HG02970 (cell line): ENCODE results near the gene SUMO1.
"Not testable (repeated sequence)": the region's sequence is repeated elsewhere in the genome, so short reads cannot be mapped to it uniquely, and the experiment has no call there.

Source experiments
- ATAC-seq: cut with Tn5 transposase; IDR thresholded peaks from one replicate; pipeline ENCODE4 v1.9.1; 2021; ENCODE audit warnings: mild to moderate bottlenecking, moderate library complexity, moderate number of reproducible peaks; ENCODE audit not compliant: unreplicated experiment, low FRiP score

SUMO1 gene

GRCh38 chr2:202238234-202239197 is at the start of gene SUMO1:
Gene SUMO1, minus strand, starts transcription at chr2:202238597. Its CDS starts 146 bp downstream, at chr2:202238451.
- peak; percentile 83 for ATAC-seq

- no peak for ATAC-seq
These were observed 48.2 kb upstream of the SUMO1 start for GRCh38 chr2:202286595-202286994.

- no peak for ATAC-seq
These were observed 40.5 kb upstream of the SUMO1 start for GRCh38 chr2:202278944-202279343.

GRCh38 chr2:202278036-202278760 is 39.8 kb upstream of the SUMO1 start:
- no peak for ATAC-seq

DNA sequence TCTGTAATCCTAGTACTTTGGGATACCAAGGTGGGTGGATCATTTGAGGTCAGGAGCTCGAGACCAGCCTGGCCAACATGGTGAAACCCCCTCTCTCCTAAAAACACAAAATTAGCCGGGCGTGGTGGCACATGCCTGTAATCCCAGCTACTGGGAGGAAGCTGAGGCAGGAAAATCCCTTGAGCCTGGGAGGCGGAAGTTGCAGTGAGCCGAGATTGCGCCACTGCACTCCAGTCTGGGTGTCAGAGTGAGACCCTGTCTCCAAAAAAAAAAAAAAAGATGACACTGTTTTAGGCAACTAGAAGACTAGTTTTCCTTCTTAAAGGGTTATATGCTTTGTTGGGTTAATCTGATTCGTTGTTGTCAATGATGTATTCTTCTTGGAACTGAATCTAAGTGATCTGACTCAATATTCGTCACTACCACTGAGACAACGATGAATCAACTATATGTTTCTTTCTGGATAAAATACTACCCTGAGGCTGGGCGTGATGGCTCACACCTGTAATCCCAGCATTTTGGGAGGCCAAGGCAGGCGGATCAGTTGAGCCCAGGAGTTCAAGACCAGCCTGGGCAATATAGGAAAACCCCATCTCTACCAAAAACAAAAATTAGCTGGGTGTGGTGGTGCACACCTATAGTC is 37.8 kb upstream of the SUMO1 start:
- not testable (repeated sequence) for ATAC-seq

DNA sequence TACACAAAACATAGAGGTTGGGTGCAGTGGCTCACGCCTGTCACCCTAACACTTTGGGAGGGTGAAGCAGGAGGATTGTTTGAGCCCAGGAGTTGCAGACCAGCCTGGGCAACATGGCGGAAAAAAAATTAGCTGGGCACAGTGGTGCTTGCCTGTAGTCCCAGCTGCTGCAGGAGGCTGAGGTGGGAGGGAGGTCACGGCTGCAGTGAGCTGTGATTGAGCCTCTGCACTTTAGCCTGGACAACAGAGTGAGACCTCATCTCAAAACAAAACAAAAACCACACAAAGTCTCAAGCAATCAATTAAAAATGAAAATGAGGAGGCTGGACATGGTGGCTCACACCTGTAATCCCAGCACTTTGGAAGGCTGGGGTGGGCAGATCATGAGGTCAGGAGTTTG is 32.1 kb upstream of the SUMO1 start:
- no peak for ATAC-seq

- ATAC-seq = no peak
These were observed 31.2 kb upstream of the SUMO1 start for GRCh38 chr2:202269585-202269984.

GRCh38 chr2:202267495-202267894 is 29.1 kb upstream of the SUMO1 start:
- ATAC-seq = no peak

DNA sequence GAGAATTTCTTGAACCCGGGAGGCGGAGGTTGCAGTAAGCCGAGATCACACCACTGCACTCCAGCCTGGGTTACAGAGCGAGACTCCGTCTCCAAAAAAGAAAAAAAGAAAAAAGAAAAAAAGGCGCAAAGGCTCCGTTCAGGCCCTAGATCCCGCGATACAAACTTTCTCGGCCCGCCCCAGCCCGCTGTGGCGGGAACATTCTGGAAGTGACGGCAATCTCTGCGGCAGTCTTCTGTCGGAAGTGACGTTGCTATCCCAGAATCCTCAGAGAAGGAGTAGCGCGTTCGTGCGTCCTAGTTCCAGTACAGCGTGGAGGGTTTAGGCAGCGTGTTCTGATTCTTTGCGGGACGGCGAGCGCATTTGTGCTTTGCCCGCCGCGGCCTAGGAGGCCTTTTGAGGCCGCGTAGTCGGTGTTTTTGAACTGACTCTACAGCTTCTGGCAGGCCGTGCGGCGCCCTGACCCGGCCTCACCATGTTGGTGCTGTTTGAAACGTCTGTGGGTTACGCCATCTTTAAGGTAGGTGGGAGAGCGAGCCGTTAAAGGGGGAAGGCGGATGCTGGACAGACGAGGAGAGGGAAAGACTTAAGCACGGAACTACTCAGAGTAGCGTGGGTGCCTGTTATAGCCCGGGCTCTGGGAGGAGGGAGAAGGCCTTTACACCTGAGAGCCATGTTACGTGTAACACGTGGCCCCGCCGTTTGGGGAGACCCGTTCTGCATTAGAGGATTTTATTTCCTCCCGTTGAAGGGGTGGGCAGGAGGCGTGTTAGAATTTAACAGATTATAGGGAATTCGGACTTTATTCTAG is 27.3 kb upstream of the SUMO1 start, which contains the start of gene NOP58:
NOP58 (plus strand) TSS at position 297 of the 811 bp plus-strand sequence; CDS start at position 476, 179 bp downstream.
- peak; percentile 91 for ATAC-seq

GRCh38 chr2:202261531-202261930 is 23.1 kb upstream of the SUMO1 start:
- no peak for ATAC-seq

GRCh38 chr2:202251494-202251893 is 13.1 kb upstream of the SUMO1 start:
- ATAC-seq = no peak

- no peak for ATAC-seq
These were observed 11.3 kb upstream of the SUMO1 start for GRCh38 chr2:202249521-202250253.

- ATAC-seq = not testable (repeated sequence)
These were observed 9.3 kb upstream of the SUMO1 start for GRCh38 chr2:202247710-202248109.

DNA sequence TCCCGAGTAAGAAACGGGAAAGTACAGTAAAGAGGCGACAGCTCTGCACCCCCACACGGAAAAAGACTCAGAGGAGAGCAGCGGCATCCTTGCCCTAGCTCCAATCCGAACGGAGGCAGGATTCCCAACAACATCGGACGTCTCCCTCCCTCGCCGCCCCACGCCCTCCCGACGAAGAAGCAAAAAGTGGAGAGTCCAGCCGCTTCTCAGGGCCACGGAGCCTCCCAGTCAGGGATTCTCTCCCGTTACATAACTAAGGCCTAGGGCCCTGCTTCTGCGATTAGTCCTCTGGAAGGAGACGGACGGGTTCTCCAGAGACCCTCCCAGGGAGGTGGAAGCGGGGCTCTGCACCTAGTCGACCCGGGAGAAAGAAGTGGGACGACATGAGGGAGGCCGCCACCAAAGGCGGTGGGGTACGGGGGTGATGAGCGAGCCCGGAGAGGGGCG is 587 bp downstream of the SUMO1 start:
- peak; percentile 36 for ATAC-seq

DNA sequence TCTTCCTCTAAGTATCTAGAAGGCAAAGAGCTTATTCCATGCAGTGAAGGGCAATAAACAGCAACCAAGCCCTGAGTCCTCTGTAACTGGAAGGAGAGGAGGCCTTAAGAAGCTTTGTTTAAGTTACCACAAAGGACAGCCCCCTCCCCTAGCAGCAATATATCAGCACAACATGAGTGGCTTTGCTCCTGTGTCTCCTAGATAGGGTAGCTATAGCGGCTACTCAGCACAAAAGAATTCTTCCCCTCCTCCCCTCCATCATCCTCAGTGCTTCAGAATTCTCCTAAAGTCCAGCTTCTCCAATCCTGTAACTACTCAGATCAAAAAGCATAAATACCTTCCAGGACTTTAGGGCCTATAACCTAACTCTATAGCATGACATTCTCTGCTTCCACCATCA is 16.5 kb downstream of the SUMO1 start:
- no peak for ATAC-seq

GRCh38 chr2:202215179-202215578 is 23.2 kb downstream of the SUMO1 start:
- no peak for ATAC-seq

- no peak for ATAC-seq
These were observed 29.9 kb downstream of the SUMO1 start for GRCh38 chr2:202208526-202208925.

DNA sequence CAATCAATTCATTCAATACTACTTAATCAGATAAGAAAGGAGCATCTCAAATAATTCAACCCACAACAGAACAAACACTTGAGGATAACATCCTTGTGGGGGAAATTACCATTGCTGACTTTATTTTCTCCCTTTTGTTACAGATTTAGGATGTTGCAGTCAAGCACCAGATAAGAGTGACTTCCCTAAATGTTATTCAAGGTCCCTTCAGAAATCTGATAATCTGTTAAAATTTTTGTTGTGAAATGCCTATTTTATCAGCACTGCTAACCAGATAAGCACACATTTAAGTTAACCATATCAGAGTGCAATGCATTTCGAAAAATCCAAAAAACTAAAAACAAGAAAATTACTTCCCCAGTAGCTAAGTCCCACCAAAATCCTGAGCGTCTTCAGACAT is 33.5 kb downstream of the SUMO1 start:
- ATAC-seq = no peak

DNA sequence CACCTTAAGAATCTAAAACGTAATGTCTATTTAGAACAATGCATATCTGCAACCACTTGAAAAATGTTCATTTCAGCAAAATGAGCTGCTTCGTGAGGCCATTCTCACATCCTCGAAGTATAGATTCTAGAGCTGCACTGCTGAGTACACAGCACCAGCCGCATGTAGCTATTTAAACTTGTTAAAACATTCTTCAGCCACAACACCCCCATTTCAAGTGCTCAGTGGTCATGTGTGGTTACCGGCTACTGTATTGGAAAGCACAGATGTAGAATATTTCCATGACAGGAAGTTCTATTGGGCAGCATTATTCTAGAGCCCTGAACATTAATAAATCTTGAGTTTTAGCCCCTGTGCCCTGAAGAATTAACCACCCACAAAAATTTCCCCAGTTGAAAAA is 35.0 kb downstream of the SUMO1 start:
- ATAC-seq = no peak
